ENCODE results near the gene MED31.

DNA sequence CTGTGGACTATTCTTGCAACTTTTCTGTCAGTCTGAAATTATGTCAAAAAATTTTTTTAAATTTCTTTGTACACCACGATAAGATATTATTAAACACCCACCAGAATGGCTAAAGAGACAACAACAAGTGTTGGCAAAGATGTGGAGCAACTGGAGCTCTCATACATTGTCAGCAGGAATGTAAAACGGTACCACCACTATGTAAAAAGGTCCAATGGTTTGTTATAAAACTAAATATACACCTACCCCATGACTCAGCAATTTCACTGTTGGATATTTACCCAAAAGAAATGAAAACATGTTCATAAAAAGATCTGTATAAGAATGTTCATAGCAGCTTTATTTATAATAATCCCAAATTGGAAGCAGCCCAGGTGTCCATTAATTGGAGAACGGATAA, 18.1 kb downstream of the MED31 start:
- TF ChIP-seq ELF3 (CRISPR knock-in tag; IDR thresholded peaks at IDR 0.05) (no peak), EED (CRISPR knock-in tag; IDR thresholded peaks at IDR 0.05) (no peak), TARDBP (CRISPR knock-in tag; IDR thresholded peaks at IDR 0.05) (no peak), TBL1XR1 (IDR thresholded peaks at IDR 0.05; ENCODE audit: borderline replicate concordance, low read length, partially characterized antibody) (no peak), ZKSCAN8 (CRISPR knock-in tag; IDR thresholded peaks at IDR 0.05; ENCODE audit: borderline replicate concordance) (no peak), ZNF274 (CRISPR knock-in tag; IDR thresholded peaks at IDR 0.05) (no peak), MAFF (IDR thresholded peaks at IDR 0.05; ENCODE audit: low read depth, low read length) (peak; percentile 75)
- TF ChIP-seq, protein P1, sequence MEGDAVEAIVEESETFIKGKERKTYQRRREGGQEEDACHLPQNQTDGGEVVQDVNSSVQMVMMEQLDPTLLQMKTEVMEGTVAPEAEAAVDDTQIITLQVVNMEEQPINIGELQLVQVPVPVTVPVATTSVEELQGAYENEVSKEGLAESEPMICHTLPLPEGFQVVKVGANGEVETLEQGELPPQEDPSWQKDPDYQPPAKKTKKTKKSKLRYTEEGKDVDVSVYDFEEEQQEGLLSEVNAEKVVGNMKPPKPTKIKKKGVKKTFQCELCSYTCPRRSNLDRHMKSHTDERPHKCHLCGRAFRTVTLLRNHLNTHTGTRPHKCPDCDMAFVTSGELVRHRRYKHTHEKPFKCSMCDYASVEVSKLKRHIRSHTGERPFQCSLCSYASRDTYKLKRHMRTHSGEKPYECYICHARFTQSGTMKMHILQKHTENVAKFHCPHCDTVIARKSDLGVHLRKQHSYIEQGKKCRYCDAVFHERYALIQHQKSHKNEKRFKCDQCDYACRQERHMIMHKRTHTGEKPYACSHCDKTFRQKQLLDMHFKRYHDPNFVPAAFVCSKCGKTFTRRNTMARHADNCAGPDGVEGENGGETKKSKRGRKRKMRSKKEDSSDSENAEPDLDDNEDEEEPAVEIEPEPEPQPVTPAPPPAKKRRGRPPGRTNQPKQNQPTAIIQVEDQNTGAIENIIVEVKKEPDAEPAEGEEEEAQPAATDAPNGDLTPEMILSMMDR (CRISPR knock-in tag; IDR thresholded peaks at IDR 0.05): no peak
- TF ChIP-seq, protein P2, sequence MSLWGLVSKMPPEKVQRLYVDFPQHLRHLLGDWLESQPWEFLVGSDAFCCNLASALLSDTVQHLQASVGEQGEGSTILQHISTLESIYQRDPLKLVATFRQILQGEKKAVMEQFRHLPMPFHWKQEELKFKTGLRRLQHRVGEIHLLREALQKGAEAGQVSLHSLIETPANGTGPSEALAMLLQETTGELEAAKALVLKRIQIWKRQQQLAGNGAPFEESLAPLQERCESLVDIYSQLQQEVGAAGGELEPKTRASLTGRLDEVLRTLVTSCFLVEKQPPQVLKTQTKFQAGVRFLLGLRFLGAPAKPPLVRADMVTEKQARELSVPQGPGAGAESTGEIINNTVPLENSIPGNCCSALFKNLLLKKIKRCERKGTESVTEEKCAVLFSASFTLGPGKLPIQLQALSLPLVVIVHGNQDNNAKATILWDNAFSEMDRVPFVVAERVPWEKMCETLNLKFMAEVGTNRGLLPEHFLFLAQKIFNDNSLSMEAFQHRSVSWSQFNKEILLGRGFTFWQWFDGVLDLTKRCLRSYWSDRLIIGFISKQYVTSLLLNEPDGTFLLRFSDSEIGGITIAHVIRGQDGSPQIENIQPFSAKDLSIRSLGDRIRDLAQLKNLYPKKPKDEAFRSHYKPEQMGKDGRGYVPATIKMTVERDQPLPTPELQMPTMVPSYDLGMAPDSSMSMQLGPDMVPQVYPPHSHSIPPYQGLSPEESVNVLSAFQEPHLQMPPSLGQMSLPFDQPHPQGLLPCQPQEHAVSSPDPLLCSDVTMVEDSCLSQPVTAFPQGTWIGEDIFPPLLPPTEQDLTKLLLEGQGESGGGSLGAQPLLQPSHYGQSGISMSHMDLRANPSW (CRISPR knock-in tag; IDR thresholded peaks at IDR 0.05; ENCODE audit: borderline replicate concordance): no peak
- TF ChIP-seq, protein P3, sequence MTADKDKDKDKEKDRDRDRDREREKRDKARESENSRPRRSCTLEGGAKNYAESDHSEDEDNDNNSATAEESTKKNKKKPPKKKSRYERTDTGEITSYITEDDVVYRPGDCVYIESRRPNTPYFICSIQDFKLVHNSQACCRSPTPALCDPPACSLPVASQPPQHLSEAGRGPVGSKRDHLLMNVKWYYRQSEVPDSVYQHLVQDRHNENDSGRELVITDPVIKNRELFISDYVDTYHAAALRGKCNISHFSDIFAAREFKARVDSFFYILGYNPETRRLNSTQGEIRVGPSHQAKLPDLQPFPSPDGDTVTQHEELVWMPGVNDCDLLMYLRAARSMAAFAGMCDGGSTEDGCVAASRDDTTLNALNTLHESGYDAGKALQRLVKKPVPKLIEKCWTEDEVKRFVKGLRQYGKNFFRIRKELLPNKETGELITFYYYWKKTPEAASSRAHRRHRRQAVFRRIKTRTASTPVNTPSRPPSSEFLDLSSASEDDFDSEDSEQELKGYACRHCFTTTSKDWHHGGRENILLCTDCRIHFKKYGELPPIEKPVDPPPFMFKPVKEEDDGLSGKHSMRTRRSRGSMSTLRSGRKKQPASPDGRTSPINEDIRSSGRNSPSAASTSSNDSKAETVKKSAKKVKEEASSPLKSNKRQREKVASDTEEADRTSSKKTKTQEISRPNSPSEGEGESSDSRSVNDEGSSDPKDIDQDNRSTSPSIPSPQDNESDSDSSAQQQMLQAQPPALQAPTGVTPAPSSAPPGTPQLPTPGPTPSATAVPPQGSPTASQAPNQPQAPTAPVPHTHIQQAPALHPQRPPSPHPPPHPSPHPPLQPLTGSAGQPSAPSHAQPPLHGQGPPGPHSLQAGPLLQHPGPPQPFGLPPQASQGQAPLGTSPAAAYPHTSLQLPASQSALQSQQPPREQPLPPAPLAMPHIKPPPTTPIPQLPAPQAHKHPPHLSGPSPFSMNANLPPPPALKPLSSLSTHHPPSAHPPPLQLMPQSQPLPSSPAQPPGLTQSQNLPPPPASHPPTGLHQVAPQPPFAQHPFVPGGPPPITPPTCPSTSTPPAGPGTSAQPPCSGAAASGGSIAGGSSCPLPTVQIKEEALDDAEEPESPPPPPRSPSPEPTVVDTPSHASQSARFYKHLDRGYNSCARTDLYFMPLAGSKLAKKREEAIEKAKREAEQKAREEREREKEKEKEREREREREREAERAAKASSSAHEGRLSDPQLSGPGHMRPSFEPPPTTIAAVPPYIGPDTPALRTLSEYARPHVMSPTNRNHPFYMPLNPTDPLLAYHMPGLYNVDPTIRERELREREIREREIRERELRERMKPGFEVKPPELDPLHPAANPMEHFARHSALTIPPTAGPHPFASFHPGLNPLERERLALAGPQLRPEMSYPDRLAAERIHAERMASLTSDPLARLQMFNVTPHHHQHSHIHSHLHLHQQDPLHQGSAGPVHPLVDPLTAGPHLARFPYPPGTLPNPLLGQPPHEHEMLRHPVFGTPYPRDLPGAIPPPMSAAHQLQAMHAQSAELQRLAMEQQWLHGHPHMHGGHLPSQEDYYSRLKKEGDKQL (CRISPR knock-in tag; IDR thresholded peaks at IDR 0.05; ENCODE audit: low read depth): no peak
- TF ChIP-seq, protein P4, sequence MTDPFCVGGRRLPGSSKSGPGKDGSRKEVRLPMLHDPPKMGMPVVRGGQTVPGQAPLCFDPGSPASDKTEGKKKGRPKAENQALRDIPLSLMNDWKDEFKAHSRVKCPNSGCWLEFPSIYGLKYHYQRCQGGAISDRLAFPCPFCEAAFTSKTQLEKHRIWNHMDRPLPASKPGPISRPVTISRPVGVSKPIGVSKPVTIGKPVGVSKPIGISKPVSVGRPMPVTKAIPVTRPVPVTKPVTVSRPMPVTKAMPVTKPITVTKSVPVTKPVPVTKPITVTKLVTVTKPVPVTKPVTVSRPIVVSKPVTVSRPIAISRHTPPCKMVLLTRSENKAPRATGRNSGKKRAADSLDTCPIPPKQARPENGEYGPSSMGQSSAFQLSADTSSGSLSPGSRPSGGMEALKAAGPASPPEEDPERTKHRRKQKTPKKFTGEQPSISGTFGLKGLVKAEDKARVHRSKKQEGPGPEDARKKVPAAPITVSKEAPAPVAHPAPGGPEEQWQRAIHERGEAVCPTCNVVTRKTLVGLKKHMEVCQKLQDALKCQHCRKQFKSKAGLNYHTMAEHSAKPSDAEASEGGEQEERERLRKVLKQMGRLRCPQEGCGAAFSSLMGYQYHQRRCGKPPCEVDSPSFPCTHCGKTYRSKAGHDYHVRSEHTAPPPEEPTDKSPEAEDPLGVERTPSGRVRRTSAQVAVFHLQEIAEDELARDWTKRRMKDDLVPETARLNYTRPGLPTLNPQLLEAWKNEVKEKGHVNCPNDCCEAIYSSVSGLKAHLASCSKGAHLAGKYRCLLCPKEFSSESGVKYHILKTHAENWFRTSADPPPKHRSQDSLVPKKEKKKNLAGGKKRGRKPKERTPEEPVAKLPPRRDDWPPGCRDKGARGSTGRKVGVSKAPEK (CRISPR knock-in tag; IDR thresholded peaks at IDR 0.05; ENCODE audit: borderline replicate concordance): no peak
- TF ChIP-seq, protein P5, sequence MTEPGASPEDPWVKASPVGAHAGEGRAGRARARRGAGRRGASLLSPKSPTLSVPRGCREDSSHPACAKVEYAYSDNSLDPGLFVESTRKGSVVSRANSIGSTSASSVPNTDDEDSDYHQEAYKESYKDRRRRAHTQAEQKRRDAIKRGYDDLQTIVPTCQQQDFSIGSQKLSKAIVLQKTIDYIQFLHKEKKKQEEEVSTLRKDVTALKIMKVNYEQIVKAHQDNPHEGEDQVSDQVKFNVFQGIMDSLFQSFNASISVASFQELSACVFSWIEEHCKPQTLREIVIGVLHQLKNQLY (CRISPR knock-in tag; IDR thresholded peaks at IDR 0.05): no peak

All from HepG2 (cell line).